ENCODE measurements around the gene ACTA1. TPM values are rescaled to one million over a fixed set of nuclear protein-coding genes. Genes with fewer than 3 reads are reported as not detected.

ACTA1 gene
- total and polyA plus RNA-seq, 2 of the 13 experiments (the other 11 are each of a cell fraction or from before 2014, with no cell fraction given) = 1.4 to 5.2 TPM

DNA sequence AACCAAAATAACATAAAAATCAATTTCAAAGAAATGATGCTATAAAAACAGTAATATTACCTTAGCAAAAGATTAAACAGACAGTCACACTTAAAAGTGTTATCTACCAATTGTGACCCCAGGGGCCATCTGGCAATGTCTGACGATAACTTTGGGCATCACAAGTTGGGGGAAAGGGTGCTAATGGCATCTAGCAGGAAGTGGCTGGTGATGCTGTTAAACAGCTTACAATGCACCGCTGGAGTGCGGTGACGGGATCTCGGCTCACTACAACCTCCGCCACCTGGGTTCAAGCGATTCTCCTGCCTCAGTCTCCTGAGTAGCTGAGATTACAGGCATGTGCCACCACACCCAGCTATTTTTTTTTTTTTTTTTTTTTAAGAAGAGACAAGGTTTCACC lies 46.6 kb upstream of the ACTA1 start:
- Histone ChIP-seq H3K4me1 (ENCODE audit: insufficient read depth, low read length) (peaks cover 7% of the 10 kb centered on the region), H3K9me3 (ENCODE audit: low read length) (no peaks in the 10 kb centered on the region), H3K36me3 (replicated peaks in 1 of 2; ENCODE audit: control insufficient read depth in 1 of 2, insufficient read depth in 2 of 2, low read length in 2 of 2) (peaks cover 15 to 73% of the 10 kb centered on the region in 2 experiments), H3K27me3 (ENCODE audit: control insufficient read depth in 1 of 2, insufficient read depth in 2 of 2, low read length in 2 of 2) (no peaks in the 10 kb centered on the region), H3K9ac (ENCODE audit: insufficient read depth, low read depth, low read length) (no peak overlapping the region), H3K4me2 (ENCODE audit: low read depth, low read length) (no peak overlapping the region), H3K4me3 (replicated peaks in 1 of 3; ENCODE audit: insufficient read depth in 1 of 3, low read depth in 2 of 3, low read length in 3 of 3) (no peak overlapping the region), H3K27ac (ENCODE audit: extremely low read length, insufficient read depth, low read length) (no peak overlapping the region), H3K79me2 (ENCODE audit: insufficient read depth, low read length) (no peaks in the 10 kb centered on the region), H4K20me1 (ENCODE audit: insufficient read depth, low read length) (no peaks in the 10 kb centered on the region), H2AFZ (ENCODE audit: low read length) (no peak overlapping the region)
- ATAC-seq = no peak
- intact Hi-C loops (cut with micrococcal nuclease; ENCODE audit: unreplicated experiment) (loop anchor here (10.0 kb wide), 1 partner anchor 136 kb away; the partner anchor contains the start of gene CCSAP), in situ Hi-C loops (cut with HindIII; ENCODE audit: extremely low pct_ligation_motif_present, low pct_unique_long_range_greater_than_20kb) (loop anchor here (5.0 kb wide), 1 partner anchor 223 kb away; no protein-coding TSS in a partner anchor)
- no peak for DNase-seq (ENCODE audit: low spot score)
- BruUV-seq (replicated peaks) = no TSS peak
- TF ChIP-seq, protein P1, sequence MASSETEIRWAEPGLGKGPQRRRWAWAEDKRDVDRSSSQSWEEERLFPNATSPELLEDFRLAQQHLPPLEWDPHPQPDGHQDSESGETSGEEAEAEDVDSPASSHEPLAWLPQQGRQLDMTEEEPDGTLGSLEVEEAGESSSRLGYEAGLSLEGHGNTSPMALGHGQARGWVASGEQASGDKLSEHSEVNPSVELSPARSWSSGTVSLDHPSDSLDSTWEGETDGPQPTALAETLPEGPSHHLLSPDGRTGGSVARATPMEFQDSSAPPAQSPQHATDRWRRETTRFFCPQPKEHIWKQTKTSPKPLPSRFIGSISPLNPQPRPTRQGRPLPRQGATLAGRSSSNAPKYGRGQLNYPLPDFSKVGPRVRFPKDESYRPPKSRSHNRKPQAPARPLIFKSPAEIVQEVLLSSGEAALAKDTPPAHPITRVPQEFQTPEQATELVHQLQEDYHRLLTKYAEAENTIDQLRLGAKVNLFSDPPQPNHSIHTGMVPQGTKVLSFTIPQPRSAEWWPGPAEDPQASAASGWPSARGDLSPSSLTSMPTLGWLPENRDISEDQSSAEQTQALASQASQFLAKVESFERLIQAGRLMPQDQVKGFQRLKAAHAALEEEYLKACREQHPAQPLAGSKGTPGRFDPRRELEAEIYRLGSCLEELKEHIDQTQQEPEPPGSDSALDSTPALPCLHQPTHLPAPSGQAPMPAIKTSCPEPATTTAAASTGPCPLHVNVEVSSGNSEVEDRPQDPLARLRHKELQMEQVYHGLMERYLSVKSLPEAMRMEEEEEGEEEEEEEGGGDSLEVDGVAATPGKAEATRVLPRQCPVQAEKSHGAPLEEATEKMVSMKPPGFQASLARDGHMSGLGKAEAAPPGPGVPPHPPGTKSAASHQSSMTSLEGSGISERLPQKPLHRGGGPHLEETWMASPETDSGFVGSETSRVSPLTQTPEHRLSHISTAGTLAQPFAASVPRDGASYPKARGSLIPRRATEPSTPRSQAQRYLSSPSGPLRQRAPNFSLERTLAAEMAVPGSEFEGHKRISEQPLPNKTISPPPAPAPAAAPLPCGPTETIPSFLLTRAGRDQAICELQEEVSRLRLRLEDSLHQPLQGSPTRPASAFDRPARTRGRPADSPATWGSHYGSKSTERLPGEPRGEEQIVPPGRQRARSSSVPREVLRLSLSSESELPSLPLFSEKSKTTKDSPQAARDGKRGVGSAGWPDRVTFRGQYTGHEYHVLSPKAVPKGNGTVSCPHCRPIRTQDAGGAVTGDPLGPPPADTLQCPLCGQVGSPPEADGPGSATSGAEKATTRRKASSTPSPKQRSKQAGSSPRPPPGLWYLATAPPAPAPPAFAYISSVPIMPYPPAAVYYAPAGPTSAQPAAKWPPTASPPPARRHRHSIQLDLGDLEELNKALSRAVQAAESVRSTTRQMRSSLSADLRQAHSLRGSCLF (CRISPR knock-in tag; IDR thresholded peaks at IDR 0.05; ENCODE audit: borderline replicate concordance) = no peak
- TF ChIP-seq SOX5 (CRISPR knock-in tag; IDR thresholded peaks at IDR 0.05; ENCODE audit: borderline replicate concordance) (no peak), ZNF557 (CRISPR knock-in tag; IDR thresholded peaks at IDR 0.05) (no peak), ONECUT2 (CRISPR knock-in tag; IDR thresholded peaks at IDR 0.05) (no peak), ZNF180 (CRISPR knock-in tag; IDR thresholded peaks at IDR 0.05; ENCODE audit: borderline replicate concordance, low read depth) (no peak), GATAD2A (CRISPR knock-in tag; IDR thresholded peaks at IDR 0.05) (no peak)
- ChIA-PET POLR2A (no interaction called here), CTCF (ENCODE audit: low intra/inter-chr PET ratio, low total read pairs) (no interaction called here)
- no peak for FAIRE-seq
- 97% methylated on average over 7 of the region's 7 CpGs for WGBS (ENCODE audit: low lambda C conversion rate)
